Uterus (tissue), 2 donors: ENCODE results near the gene HDLBP.

Source experiments
- POLR2A ChIP-seq, 2 donors: fragments of 450-650 bp; IDR thresholded peaks; one replicate each; pipeline ENCODE4 v1.6.1; 2016; ENCODE audit warnings: antibody characterized with exemption in 2 of 2, mild to moderate bottlenecking in 1 of 2, moderate library complexity in 1 of 2
- TF ChIP-seq, protein P1 (sequence below), 4 experiments: fragments of 200-600 bp in 2 of 4; fragments of 450-650 bp in 2 of 4; sonication (generic) in 2 of 4; IDR thresholded peaks; one replicate each; pipeline ENCODE4 v1.5.1; 2016 to 2019; ENCODE audit warnings: antibody characterized with exemption in 4 of 4, mild to moderate bottlenecking in 2 of 4, moderate library complexity in 1 of 4

- TF ChIP-seq POLR2A (IDR thresholded peaks at IDR 0.05): no peak
- TF ChIP-seq, protein P1, sequence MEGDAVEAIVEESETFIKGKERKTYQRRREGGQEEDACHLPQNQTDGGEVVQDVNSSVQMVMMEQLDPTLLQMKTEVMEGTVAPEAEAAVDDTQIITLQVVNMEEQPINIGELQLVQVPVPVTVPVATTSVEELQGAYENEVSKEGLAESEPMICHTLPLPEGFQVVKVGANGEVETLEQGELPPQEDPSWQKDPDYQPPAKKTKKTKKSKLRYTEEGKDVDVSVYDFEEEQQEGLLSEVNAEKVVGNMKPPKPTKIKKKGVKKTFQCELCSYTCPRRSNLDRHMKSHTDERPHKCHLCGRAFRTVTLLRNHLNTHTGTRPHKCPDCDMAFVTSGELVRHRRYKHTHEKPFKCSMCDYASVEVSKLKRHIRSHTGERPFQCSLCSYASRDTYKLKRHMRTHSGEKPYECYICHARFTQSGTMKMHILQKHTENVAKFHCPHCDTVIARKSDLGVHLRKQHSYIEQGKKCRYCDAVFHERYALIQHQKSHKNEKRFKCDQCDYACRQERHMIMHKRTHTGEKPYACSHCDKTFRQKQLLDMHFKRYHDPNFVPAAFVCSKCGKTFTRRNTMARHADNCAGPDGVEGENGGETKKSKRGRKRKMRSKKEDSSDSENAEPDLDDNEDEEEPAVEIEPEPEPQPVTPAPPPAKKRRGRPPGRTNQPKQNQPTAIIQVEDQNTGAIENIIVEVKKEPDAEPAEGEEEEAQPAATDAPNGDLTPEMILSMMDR (IDR thresholded peaks at IDR 0.05): no peak
These were observed 85.0 kb downstream of the HDLBP start for GRCh38 chr2:241230435-241230834.
